GM10266 (cell line): ENCODE data around the gene SRSF1.
"Not testable (repeated sequence)": the region's sequence is repeated elsewhere in the genome, so short reads cannot be mapped to it uniquely, and the experiment has no call there.

Experiments
- DNase-seq: peaks from one replicate; pipeline ENCODE4 v3.0.0; 2012; ENCODE audit errors: extremely low spot score
- CTCF ChIP-seq: IDR thresholded peaks from 2 replicates; pipeline ENCODE4 v1.5.1; 2012; ENCODE audit warnings: mild to moderate bottlenecking, low read depth; ENCODE audit not compliant: control insufficient read depth, insufficient read depth; ENCODE audit errors: missing control alignments

The SRSF1 gene

GRCh38 chr17:57962279-57963148 is 44.5 kb downstream of the SRSF1 start:
- no peak for DNase-seq
- TF ChIP-seq CTCF = no peak

- TF ChIP-seq CTCF = no peak
- DNase-seq = no peak
Observed at GRCh38 chr17:57959929-57960328, 47.1 kb downstream of the SRSF1 start.

- not testable (repeated sequence) for DNase-seq
Observed at GRCh38 chr17:57958391-57958790, 48.7 kb downstream of the SRSF1 start.

- DNase-seq = no peak
- no peak for TF ChIP-seq CTCF
Observed at GRCh38 chr17:57957886-57958285, 49.2 kb downstream of the SRSF1 start.

GRCh38 chr17:57957120-57957850 is 49.8 kb downstream of the SRSF1 start:
- DNase-seq = no peak

GRCh38 chr17:57956291-57957119 is 50.5 kb downstream of the SRSF1 start:
- peak; percentile 72 for DNase-seq
- no peak for TF ChIP-seq CTCF

More at GRCh38 chr17:57957120-57957850, 49.8 kb downstream of the SRSF1 start:
- TF ChIP-seq CTCF = no peak

GRCh38 chr17:57955183-57955931 is 51.7 kb downstream of the SRSF1 start, which contains the start of gene CUEDC1:
TSS of gene CUEDC1 (minus strand) at chr17:57955412. CDS start at chr17:57885564, 69,848 bp downstream.
- DNase-seq = peak; percentile 88
- TF ChIP-seq CTCF = peak; percentile 55
